IMR-90 (cell line): Measurements from ENCODE around the gene PIAS4. TPM values are rescaled to one million over a fixed set of nuclear protein-coding genes. Genes with fewer than 3 reads are reported as not detected.

Experiments used
- ATAC-seq: fragments of 200-7000 bp; cut with Tn5 transposase; 2 replicates; pipeline ENCODE4 v1.9.1; 2020; ENCODE audit warnings: low read depth, mild to moderate bottlenecking, moderate library complexity
- BruUV-seq: library from RNA; stranded (reverse); fragments of 400-500 nt; replicated peaks from 2 replicates; lab custom pipeline; 2021; lab: Mats Ljungman, UMichigan
- CTCF ChIA-PET: fragments of 300-600 bp; formaldehyde crosslinking; extraction: SDS; loops from one replicate; lab custom pipeline; 2021; ENCODE audit warnings: antibody characterized with exemption; lab: Yijun Ruan, JAX
- POLR2A ChIA-PET: fragments of 300-600 bp; sonication (Branson Sonifier 250); formaldehyde crosslinking; loops from one replicate; lab custom pipeline; 2022; ENCODE audit warnings: antibody characterized with exemption; ENCODE audit not compliant: unreplicated experiment; lab: Charles Lee
- DNase-seq: peaks from one replicate; pipeline ENCODE4 v3.0.0; 2013
- H2AFZ ChIP-seq: replicated peaks from 2 replicates; pipeline ENCODE3; 2013; ENCODE audit warnings: low read length, mild to moderate bottlenecking; ENCODE audit not compliant: poor library complexity
- H2AK5ac ChIP-seq: 2 replicates; pipeline ENCODE4 v1.6.1; 2013; ENCODE audit warnings: low read depth, low read length, inconsistent platforms
- H2AK9ac ChIP-seq: replicated peaks from 2 replicates; pipeline ENCODE3; 2013; ENCODE audit warnings: mild to moderate bottlenecking, low read depth, low read length, moderate library complexity; ENCODE audit not compliant: poor library complexity
- H2BK120ac ChIP-seq: 2 replicates; pipeline ENCODE4 v1.6.1; 2013; ENCODE audit warnings: low read depth, low read length, inconsistent platforms
- H2BK15ac ChIP-seq: 3 replicates; pipeline ENCODE4 v1.6.1; 2013; ENCODE audit warnings: low read depth, low read length, inconsistent platforms
- H2BK20ac ChIP-seq: 2 replicates; pipeline ENCODE4 v1.6.1; 2013; ENCODE audit warnings: low read depth, mild to moderate bottlenecking, inconsistent platforms, low read length, moderate library complexity
- H2BK5ac ChIP-seq: 2 replicates; pipeline ENCODE4 v1.6.1; 2013; ENCODE audit warnings: mild to moderate bottlenecking, low read depth, low read length, inconsistent platforms; ENCODE audit not compliant: poor library complexity, severe bottlenecking
- H3K14ac ChIP-seq: replicated peaks from 2 replicates; pipeline ENCODE4 v1.6.1; 2013; ENCODE audit warnings: low read depth, low read length, inconsistent platforms
- H3K18ac ChIP-seq: 2 replicates; pipeline ENCODE4 v1.6.1; 2013; ENCODE audit warnings: low read depth, low read length, control low read depth
- H3K23ac ChIP-seq: 2 replicates; pipeline ENCODE4 v1.6.1; 2013; ENCODE audit warnings: low read depth, low read length, inconsistent platforms
- H3K27ac ChIP-seq: 2 replicates; pipeline ENCODE4 v1.5.1; 2013; ENCODE audit warnings: mild to moderate bottlenecking, control low read depth, low read length; ENCODE audit not compliant: insufficient read depth
- H3K27me3 ChIP-seq: 2 replicates; pipeline ENCODE4 v1.6.1; 2013; ENCODE audit warnings: low read length; ENCODE audit not compliant: control insufficient read depth, insufficient read depth
- H3K36me3 ChIP-seq: 2 replicates; pipeline ENCODE4 v1.6.1; 2013; ENCODE audit warnings: low read length, mixed read lengths; ENCODE audit not compliant: control insufficient read depth, insufficient read depth
- H3K4ac ChIP-seq: 2 replicates; pipeline ENCODE4 v1.6.1; 2013; ENCODE audit warnings: low read depth, low read length, inconsistent platforms
- H3K4me1 ChIP-seq: 2 replicates; pipeline ENCODE4 v1.6.1; 2013; ENCODE audit warnings: low read length, mixed read lengths; ENCODE audit not compliant: control insufficient read depth, insufficient read depth
- H3K4me2 ChIP-seq: 2 replicates; pipeline ENCODE4 v1.6.1; 2013; ENCODE audit warnings: low read depth, mild to moderate bottlenecking, control low read depth, low read length, moderate library complexity
- H3K4me3 ChIP-seq: 2 replicates; pipeline ENCODE4 v1.5.1; 2013; ENCODE audit warnings: low read depth, mild to moderate bottlenecking, control low read depth, low read length, moderate library complexity; ENCODE audit not compliant: insufficient read depth
- H3K56ac ChIP-seq: 2 replicates; pipeline ENCODE4 v1.6.1; 2013; ENCODE audit warnings: low read length, inconsistent platforms; ENCODE audit not compliant: insufficient read depth; ENCODE audit errors: extremely low read depth
- H3K79me1 ChIP-seq, 2 experiments: 2 replicates each; pipeline ENCODE4 v1.6.1; 2013; ENCODE audit warnings: low read length in 2 of 2, inconsistent platforms in 1 of 2, low read depth in 1 of 2
- H3K9ac ChIP-seq: 2 replicates; pipeline ENCODE4 v1.6.1; 2013; ENCODE audit warnings: low read depth, low read length, control low read depth
- H3K9me1 ChIP-seq: 2 replicates; pipeline ENCODE4 v1.6.1; 2013; ENCODE audit warnings: low read length, inconsistent platforms; ENCODE audit not compliant: insufficient read depth
- H3K9me3 ChIP-seq: 2 replicates; pipeline ENCODE4 v1.6.1; 2013; ENCODE audit warnings: low read length; ENCODE audit not compliant: control insufficient read depth, insufficient read depth
- H4K20me1 ChIP-seq: 2 replicates; pipeline ENCODE4 v1.6.1; 2013; ENCODE audit warnings: low read length, inconsistent platforms; ENCODE audit not compliant: insufficient read depth
- H4K5ac ChIP-seq: 2 replicates; pipeline ENCODE4 v1.6.1; 2013; ENCODE audit warnings: mild to moderate bottlenecking, low read depth, low read length, control low read depth
- H4K8ac ChIP-seq, 2 experiments: 2 replicates each; pipeline ENCODE4 v1.6.1; 2013; ENCODE audit warnings: low read depth in 2 of 2, low read length in 2 of 2, control low read depth in 1 of 2, inconsistent platforms in 1 of 2
- H4K91ac ChIP-seq: 2 replicates; pipeline ENCODE4 v1.6.1; 2013; ENCODE audit warnings: low read depth, low read length, inconsistent platforms; ENCODE audit not compliant: insufficient read depth
- MAFK ChIP-seq: IDR thresholded peaks from 2 replicates; pipeline ENCODE4 v1.6.1; 2012; ENCODE audit warnings: low read depth, low read length, improper control_type of control experiment
- MXI1 ChIP-seq: IDR thresholded peaks from 2 replicates; pipeline ENCODE4 v1.6.1; 2012; ENCODE audit warnings: low read depth, mild to moderate bottlenecking, low read length, moderate library complexity, borderline replicate concordance
- RAD21 ChIP-seq: IDR thresholded peaks from 2 replicates; pipeline ENCODE4 v1.6.1; 2012; ENCODE audit warnings: low read length, improper control_type of control experiment
- WGBS, 2 experiments: methylation state at CpG; one replicate each; pipeline versions ENCODE4 v1.1.5 to v1.1.7; 2013; ENCODE audit warnings: missing lambda C conversion rate in 2 of 2; ENCODE audit not compliant: insufficient read length in 1 of 2; ENCODE audit errors: extremely low coverage in 2 of 2; 5-methylcytosine and 5-hydroxymethylcytosine counted together
- dilution Hi-C: fragments of 300-500 bp; cut with HindIII; formaldehyde crosslinking; loops from one replicate; pipeline ENCODE4 v1.14.3; 2018; ENCODE audit warnings: low sequenced_read_pairs; ENCODE audit not compliant: unreplicated experiment
- in situ Hi-C: fragments of 300-500 bp; cut with MboI; formaldehyde crosslinking; loops from 3 replicates; pipeline ENCODE4 v1.14.3; 2019; ENCODE audit warnings: low sequenced_read_pairs, inconsistent platforms, mixed read lengths
- intact Hi-C: fragments of 100-400 bp; cut with micrococcal nuclease; formaldehyde crosslinking; loops from 2 replicates; pipeline ENCODE4 v1.10.0; 2022
- polyA plus RNA-seq, 3 experiments: library from polyadenylated mRNA; depleted of rRNA; stranded (reverse); fragments of >200 nt; gene quantifications; 2 replicates each; pipeline ENCODE4 v1.2.3, GENCODE V29; 2012; ENCODE audit warnings: low replicate concordance in 1 of 3
- total RNA-seq: library from RNA; depleted of rRNA; stranded (reverse); fragments of >200 nt; gene quantifications from 2 replicates; pipeline ENCODE4 v1.2.3, GENCODE V29; 2012
- TF ChIP-seq, protein P1 (sequence below): fragments of 150-350 bp; IDR thresholded peaks from 2 replicates; pipeline ENCODE4 v1.6.1; 2017; ENCODE audit warnings: mild to moderate bottlenecking, antibody characterized with exemption, low read length, low read depth

Gene PIAS4
- total and polyA plus RNA-seq, 2 of the 4 experiments (the other 2 are of a cell fraction) = 12.1 to 13.6 TPM

- Histone ChIP-seq H3K23ac (no peak overlapping the region), H2BK120ac (no peak overlapping the region), H4K8ac (no peak overlapping the region), H3K18ac (no peak overlapping the region), H3K36me3 (peaks cover 78% of the 10 kb centered on the region), H3K56ac (no peak overlapping the region), H2BK5ac (no peak overlapping the region), H2AFZ (no peak overlapping the region), H4K5ac (no peak overlapping the region), H3K4ac (no peak overlapping the region), H3K4me1 (peaks cover 9% of the 10 kb centered on the region), H3K9ac (no peak overlapping the region), H3K27me3 (no peaks in the 10 kb centered on the region), H3K4me3 (no peak overlapping the region), H3K4me2 (no peak overlapping the region), H3K9me3 (no peaks in the 10 kb centered on the region), H2BK20ac (no peak overlapping the region), H4K91ac (no peak overlapping the region), H3K27ac (no peak overlapping the region), H2AK9ac (no peak overlapping the region), H3K14ac (no peak overlapping the region), H3K79me1 (peaks cover 9 to 87% of the 10 kb centered on the region in 2 experiments), H4K20me1 (peaks cover 89% of the 10 kb centered on the region), H3K9me1 (peaks cover 15% of the 10 kb centered on the region; the same call in 1 of the 2 replicates), H2BK15ac (no peak overlapping the region), H2AK5ac (no peak overlapping the region)
- no TSS peak for BruUV-seq
- in situ Hi-C loops (no loop called here), intact Hi-C loops (no loop called here), dilution Hi-C loops (no loop called here)
- no peak for DNase-seq
- 90% methylated on average over 8 of the region's 10 CpGs; no CpG with 5 or more reads in 1 of the 2 experiments for WGBS, 2 experiments
- no peak for ATAC-seq
- ChIA-PET CTCF (no interaction called here), POLR2A (no interaction called here)
- TF ChIP-seq, protein P1, sequence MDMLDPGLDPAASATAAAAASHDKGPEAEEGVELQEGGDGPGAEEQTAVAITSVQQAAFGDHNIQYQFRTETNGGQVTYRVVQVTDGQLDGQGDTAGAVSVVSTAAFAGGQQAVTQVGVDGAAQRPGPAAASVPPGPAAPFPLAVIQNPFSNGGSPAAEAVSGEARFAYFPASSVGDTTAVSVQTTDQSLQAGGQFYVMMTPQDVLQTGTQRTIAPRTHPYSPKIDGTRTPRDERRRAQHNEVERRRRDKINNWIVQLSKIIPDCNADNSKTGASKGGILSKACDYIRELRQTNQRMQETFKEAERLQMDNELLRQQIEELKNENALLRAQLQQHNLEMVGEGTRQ = no peak
- TF ChIP-seq RAD21 (no peak), MAFK (no peak), MXI1 (no peak)
Measured at GRCh38 chr19:3981373-3981735, 26.2 kb upstream of the PIAS4 start.
